HG02763 (cell line): ENCODE measurements around the gene SCN10A.

Source experiments
- ATAC-seq: cut with Tn5 transposase; IDR thresholded peaks from one replicate; pipeline ENCODE4 v1.9.1; 2021; ENCODE audit warnings: mild to moderate bottlenecking, moderate library complexity; ENCODE audit not compliant: unreplicated experiment

SCN10A gene

DNA sequence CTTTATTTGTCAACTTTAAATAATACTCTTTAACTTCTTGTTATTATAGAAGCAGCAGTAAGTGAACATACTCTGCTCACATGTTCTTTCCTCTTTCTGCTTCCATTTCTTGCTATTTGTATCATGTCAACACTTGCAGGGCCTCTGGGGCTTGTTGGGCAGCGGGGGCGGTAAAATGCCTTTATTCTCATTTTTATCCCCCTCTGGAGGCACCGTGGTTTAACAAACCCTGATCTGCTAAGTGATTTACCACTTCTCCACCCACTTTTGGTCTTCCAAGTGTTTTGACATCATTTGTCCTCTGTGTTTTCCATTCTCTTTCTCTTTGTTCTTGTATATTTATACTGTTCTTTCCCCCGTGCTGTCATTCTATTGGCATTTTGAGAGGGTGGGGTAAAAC is 33.9 kb downstream of the SCN10A start:
- ATAC-seq: no peak

DNA sequence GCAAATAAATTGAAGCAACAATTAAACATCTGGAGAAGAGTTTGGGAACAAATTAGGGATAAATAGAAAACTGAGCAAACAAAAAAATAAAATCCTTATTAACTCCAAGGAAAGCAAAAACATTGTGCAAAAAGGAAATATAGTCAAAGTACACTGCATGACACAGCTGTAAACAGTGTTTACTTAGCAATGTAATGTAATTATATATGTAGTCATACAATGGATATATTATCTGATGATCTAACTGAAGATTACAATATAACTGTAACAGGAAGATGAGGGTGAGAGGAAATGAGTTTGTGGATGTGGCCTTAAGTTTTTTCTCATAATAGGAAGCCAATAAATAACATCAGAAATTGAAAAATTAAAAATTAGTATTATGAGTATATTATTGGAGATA is 42.5 kb downstream of the SCN10A start:
- no peak for ATAC-seq

DNA sequence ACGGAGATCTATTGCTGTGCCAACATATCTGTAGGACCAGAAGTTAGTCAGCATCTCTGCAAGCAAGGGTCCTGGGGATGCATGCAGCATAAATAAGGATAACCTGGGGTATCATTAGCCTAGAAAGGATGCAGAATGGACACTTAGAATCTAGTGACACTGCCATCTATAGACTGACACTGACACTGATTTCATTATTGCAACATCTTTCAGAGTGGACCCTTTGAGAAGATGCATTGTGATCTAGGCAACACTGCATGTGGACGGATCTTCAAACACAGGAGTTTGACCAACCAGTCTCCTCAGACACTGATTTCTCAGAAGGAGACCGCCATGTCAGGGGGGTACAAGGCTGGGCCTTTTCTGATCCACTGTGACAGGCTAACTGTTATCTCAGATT is 52.4 kb downstream of the SCN10A start:
- no peak for ATAC-seq

DNA sequence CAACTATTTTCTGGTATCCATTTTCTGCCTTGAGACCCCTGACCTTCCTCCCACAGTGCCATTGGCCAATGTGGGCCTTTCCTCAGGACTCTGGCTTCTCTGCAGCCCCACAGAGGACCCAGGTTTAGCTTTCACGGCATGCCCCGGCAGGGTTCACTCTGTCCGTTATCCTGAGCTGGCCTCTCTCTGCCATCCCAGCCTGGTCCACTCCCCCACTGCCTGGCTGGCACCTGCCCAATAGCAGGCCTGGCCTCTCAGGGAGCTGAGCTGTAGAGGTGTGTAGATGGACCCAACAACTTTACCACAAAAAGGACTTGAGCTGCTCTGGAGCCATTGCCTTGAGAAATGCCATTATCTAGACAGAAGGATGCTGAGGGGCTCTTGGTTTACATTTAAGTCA is 57.5 kb downstream of the SCN10A start:
- ATAC-seq: no peak

DNA sequence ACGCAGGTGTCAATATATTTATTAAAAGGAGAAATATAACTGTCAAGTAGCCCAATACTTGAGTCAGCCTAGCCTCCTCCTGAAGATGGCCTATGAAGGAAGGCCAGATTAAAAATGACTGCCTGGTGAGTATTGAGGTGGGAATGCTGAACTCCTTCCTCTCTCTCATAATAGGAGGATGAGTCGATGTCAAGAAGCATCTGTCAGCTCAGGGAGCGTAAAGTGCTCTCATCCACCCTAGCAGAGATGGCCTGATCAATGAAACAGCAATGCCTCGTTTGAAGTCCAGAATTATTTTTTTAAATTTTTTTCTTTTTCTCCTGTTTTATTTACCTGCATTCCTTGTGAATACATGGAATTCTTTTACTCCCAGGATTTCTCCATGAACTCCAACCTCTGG is 58.3 kb downstream of the SCN10A start:
- ATAC-seq: no peak

DNA sequence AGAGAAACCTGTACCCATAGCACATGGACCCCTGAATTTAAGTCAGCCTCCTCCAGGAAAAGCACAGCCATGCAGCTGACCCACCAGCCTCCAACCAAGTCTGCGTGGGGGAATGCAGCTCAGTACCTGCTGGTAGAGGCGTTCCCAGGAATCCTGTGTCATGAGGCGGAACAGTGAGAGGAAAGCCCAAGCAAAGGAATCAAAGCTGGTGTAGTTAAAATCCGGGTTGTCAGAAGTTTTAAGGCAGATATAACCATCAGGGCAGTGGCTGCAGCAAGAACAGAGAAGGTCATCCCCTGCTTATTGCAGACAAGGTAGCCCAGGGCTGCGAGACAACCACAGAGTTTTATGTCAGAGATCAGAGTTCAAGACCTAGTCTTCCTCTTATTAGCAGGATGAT is 59.1 kb downstream of the SCN10A start:
- ATAC-seq: no peak

DNA sequence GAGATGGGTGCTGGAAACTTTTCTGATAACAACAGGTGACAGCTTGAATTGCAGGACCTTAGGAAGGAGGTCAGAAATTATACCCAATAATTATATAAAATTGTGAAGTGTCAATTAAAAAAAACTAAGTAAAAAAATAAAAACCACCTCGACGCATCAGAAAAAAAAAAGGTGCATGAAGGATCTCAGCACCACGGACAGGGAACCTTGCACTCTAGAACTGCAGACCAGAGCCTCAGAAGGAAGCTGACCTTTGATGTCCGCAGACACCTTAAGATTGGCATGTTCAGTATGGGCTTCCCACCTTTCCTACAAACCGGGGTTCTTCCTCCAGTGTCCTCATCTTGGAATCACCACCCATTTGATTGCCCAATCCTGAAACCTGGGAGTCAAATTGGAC is 60.9 kb downstream of the SCN10A start:
- ATAC-seq: no peak

DNA sequence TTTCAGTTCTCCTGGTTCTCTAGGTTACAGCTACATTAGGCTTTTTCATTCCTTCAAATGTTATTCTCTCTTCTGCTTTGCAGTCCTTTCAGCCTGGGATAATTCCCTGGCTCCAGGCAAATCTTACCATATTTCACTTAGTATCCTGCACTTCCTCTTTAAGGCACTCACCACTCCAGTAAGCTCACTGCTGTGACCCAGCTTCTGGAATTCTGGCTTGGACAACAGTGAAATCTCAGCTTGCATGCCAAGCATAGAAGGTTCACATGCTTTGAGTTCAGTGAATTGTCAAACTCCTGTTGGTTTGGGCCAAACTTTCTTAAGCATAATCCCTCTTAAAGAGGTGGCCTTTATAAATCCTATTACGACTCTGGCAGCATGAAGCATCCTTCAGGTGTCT is 69.4 kb downstream of the SCN10A start:
- no peak for ATAC-seq

DNA sequence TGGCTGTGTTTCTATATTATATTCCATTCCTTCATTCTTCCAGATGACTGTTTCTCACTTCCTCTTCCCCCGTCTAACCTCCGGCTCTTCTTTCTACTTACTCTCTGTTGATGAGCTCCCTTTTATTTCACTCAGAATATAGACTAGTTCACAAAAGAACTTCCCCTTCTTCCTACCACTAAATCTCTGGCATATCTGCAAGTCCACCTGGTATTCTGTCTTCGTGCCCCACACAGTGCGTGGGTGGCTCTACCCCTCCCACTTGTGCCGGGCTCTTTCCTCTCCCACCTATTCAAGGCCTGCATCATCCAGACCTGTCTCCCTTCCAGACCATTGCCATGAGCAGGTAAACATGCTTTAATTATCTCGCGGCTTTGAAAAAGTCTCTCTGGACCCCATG is 73.0 kb downstream of the SCN10A start:
- ATAC-seq: no peak

DNA sequence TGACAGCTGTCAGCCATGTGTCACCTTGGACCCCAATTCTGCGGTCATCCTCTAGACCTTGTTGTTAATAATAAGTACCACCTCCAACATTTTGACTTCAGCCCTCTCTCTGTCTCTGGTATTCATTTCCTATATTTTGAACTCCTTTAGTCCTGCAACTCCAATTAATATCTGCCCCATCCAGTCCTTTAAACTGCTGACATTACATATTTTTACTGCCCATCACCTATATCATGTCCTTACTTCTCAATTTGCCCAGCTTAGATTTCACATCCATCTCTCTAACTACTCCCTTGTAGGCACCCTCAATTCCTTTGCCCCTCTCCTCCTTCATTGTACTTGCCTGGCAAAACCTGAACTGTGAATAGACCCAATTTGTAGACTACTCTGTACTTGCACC is 73.5 kb downstream of the SCN10A start:
- no peak for ATAC-seq

DNA sequence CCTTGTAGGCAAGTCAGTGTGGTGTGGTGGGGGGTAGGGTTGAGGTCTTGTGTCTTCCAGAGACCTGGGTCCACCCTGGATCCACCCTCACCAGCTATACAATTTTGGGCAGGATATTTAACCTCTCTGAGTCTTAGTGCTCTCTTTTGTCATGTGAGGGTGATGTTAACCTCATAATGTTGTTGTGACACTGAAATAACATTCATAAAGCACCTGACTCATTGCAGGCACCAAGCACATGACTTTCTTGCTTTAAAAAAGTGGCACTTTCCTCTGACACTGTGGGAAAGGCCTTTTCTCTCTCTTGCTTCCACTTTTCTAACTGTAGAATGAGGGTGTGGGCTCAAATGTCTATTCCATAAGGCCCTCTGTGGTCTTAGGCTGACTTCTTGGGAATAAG is 75.5 kb downstream of the SCN10A start:
- no peak for ATAC-seq

DNA sequence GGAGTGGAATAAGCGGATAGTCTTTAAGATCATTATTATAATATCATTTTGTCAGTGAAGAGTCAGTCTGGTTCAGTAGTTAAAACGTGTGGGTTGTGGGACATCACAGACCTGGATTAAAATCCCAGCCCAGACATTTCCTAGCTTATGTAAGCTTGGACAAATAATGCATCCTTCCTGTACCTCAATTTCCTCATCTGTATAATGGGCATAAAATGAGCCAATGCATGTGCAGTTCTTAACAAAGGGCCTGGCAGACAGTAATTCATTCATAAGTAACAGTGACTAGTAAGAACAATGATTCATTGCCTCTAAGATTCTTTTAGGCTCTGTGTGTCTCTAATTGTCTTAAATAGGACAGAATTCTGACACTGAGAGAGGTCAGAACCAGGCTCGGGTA is 76.1 kb downstream of the SCN10A start:
- no peak for ATAC-seq

DNA sequence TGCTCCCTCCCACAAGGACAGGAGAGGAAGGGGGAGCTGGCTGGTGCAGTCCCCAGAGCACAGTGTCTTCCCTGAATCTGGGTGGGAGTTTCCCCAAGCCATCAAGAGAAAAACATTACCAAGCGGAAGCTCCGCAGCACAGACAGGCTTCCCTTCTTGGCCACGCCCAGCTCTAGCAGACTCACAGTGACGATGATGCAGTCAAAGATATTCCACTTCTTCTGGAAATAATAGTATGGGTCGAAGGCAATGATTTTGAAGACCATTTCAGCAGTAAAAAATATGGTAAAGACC is 76.7 kb downstream of the SCN10A start:
- ATAC-seq: no peak

DNA sequence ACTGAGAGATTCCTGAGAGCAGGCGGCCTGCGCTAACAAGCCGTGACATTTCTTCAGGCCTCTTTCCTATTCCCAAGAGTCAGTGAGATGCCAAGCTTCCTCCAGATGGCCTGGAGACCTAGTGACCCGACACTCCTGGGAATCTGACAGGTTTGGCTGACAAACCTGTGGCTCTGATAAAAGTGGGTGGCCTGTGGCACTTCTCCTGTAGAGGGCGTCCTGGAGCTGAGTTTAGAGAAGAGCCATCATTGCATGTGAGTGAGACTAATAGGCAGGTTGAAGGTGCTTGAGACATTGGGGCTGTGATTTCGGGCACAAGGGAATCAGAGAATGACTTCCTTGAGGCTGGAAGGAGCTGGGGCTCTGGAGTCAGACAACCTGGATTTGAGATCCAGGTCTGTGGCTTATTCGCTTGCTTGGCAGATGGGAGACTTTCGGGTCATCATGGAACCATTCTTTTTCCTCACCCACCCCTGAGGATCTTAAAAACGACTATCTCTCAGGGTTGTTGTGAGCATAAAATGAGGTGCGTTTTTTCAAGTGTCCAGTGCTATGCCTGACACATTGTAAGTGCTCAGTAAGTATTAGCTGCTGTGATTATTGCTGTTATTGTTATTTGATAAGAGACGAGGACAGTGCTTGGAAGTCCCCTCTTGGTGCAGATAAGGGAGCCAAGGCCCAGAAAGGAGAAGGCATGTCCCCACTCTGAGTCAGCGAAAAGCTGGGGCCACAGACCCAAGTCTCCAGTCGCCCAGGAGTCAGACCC is 77.2 kb downstream of the SCN10A start:
- no peak for ATAC-seq

DNA sequence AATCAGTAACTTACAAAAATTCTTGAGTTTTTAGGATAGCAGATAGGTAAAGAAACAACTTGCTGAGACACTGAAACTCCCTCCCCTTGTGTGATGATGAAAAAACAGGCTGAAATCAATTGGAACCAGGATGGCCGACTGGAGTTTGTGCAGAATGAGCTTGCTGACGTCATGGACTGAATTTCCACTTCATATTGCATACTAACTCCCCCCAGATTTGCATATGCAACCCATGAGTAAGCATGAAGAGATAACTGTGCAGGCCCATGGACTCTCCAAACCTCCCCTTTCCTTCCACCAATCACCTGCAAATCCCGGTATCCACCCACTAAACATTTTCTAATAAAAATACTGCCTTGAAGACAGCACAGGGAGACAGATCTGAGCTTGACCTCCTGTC is 84.5 kb downstream of the SCN10A start:
- ATAC-seq: no peak

DNA sequence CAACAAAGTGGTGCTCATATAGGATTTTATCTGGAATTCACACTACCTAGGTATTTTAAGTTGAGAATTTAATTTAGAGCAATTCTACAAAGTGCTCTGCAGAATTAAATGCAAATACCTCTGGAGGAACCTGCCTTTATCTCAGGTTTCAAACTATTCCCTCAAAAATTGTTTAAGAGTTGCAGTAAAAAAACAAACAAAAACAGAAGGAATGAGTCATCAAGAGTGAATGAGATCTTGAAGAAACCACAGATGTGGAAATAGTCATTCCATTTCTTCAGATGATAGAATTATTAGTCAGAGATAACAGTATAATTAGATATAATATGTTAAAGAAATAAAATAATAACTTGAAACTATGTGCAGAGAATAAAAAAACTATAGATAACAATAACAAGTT is 85.7 kb downstream of the SCN10A start:
- ATAC-seq: no peak

DNA sequence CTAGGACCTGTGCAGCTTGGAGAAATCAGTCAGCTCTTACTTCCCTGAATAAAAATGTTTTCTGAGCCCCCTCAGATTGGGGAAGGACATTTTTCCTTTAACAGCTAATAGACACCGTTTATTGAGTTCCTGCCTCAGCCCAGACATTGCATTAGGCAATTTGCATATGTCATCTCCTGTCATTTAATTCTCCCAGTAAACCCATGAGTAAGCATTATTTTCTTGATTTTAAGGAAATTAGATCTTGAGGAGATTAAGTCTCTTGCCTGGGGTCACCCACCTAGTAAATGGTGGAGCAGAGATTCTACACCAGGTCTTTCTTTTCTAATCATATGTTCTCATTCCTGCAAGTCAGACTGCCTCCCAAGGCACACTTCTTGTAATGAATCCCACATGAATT is 88.0 kb downstream of the SCN10A start:
- no peak for ATAC-seq

DNA sequence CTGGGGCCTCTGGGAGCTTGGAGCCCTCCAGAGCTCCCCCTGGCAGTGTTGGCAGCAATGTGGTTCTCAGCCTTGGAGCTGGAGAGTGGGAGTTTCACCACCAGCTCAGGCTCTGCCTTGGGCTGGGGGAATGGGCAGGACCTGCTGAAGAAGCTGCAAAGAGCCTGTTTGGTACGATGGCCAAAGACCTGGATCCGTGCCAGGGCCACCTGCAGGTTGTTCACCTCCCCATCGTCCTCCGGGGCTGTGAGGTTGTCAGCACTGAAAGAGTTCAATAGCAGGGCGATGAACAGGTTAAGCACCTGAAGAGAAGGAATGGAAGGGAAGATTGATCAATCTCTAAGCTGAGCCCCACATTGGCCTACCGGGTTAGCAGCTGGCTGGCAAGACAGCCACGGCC is 89.3 kb downstream of the SCN10A start:
- no peak for ATAC-seq

DNA sequence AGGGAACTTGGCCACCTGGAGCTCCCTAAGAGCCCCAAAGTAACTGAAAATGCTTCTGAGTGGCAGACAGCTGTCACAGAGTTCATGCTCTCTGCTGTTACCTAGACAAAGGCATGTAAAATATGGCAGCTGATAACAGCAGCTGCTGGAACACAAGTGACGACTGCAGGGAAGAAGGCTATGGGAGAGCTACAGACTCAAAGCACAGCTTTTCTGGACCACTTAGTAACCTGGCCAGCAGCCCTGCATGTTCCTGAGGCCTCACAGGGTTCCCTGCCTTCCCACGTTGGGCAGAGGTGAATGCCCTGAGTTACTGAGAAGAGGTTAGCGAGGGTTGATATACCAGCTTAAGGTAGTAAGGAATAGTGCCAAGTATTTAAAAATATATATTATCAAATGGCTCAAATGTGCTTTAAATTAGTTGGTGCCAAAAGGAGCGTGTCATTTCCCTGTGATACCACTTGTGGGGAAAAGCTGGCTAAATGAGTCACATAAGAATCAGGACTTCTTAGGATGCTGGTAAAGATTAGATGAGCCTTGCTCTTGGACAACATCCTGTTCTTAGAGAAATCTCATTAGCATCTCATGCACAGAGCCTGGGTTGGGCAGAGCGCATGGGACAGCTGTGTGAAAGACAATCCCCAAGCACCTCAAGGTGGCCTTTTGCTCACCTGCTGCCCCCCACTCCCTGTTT is 90.1 kb downstream of the SCN10A start:
- no peak for ATAC-seq

DNA sequence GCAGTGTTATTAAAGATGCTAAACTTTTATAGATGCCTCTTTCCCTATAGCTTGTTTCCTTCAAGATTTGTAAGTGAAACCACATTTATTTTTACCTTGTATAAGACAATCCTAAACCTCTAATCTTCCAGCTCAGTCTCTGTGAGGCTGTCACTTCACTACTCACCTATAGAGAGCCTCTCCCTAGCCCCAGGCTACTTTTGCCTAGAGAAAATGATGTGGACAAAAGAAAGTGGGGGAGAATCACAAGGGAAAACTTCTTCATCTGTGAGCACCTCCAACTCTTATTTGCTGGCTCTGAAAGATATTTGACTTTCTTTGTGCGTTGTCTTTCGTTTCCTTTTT is 91.7 kb downstream of the SCN10A start:
- ATAC-seq: no peak

DNA sequence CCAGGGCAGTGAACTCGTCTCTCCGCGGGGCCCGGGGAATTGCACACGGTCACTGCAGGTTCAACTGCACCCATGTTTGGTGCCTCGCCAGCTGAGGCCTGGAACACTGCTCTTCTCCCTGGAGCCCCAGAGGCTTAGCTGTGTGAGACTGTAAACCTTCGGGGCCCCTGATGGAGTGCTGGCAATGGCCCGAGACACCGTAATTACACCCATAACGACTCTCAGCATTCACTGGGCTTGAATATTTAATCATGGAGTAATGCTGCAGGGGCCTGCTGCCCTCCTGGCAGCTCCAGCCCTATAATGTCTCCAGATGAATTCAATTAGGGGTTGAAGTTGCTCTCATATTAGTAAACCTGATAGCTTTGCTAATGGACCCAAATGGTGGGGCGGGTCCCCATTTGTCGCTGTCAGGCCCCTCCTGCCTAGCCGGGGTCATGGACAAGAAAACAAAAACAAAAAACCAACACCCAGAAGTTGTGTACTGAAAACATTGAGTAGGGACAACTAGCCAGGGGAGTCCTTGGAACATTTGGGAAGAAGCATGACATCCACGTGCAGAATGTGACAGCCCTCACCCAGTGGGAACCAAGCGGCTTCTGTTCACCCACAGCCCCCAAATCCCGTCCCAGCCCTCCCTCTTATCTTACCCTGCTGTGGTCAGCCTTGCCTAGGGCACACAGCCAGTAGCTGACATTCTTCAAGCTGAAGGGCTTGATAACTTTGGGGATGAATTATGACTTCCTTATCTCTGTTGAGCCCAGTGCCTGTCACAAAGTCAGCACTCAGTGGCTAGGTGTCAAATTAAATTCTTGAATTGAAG is 92.2 kb downstream of the SCN10A start:
- ATAC-seq: no peak
